Activated gamma-delta T cell (primary cell): ENCODE measurements around the gene CERS3.

Experiments used
- DNase-seq: peaks from one replicate; lab custom pipeline; 2025; lab: John Stamatoyannopoulos, UW

The CERS3 gene

DNA sequence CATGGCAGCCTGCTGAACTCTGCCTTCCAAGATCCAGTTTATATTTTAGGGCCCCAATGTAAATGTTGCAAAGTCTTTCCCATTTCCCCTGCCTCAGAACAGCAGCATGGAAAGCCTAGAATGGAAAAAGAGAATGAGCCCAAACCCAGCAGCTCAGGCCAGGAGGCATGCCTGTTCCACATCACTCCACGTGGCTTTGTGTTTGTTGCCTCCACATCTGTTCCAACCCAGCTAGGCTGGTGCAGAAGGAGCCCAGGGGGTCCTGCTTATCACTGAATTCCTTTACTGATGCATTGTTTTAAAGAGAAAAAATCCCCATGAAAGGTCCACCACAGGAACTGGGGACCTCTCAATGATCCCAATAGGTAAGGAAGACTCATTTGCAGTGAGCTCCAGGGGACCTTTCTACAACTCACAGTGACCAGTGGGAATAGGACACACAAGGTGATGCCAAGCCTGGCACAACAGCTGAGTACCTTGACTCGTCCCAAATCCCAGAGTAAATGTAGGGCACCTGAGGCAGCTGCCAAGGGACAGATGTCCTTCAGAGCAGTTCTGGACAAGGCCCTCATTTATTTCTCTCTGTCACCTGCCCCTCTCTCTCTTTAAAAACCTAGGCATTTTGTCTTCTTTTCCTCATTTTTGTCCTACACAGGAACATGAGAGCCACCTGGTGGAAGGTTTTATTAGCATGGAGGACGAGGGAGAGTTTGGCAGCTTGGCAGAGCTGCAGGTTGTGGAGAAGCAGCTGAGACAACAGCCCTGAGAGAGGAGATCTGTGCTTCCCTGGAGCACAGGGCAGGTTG lies 145.2 kb downstream of the CERS3 start:
- no peak for DNase-seq

DNA sequence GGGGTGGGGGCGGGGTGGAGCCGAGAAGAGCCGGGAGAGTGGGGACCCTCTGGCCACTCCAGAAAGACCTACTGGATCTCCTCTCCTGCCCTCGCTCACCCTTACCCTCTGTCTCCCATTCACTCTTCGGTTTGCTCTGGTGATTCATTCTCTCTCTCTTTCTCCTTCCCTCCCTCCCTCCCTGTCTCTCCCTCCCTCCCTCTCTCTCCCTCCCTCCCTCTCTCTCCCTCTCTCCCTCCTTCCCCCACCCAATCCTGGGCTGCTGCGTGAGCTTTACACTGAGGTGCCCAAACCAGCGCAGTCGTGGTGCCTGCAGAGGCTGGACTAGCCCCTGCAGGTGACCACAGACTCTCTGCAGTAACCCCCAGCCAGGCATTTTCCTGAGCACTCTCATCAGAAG lies 154.8 kb downstream of the CERS3 start:
- no peak for DNase-seq

DNA sequence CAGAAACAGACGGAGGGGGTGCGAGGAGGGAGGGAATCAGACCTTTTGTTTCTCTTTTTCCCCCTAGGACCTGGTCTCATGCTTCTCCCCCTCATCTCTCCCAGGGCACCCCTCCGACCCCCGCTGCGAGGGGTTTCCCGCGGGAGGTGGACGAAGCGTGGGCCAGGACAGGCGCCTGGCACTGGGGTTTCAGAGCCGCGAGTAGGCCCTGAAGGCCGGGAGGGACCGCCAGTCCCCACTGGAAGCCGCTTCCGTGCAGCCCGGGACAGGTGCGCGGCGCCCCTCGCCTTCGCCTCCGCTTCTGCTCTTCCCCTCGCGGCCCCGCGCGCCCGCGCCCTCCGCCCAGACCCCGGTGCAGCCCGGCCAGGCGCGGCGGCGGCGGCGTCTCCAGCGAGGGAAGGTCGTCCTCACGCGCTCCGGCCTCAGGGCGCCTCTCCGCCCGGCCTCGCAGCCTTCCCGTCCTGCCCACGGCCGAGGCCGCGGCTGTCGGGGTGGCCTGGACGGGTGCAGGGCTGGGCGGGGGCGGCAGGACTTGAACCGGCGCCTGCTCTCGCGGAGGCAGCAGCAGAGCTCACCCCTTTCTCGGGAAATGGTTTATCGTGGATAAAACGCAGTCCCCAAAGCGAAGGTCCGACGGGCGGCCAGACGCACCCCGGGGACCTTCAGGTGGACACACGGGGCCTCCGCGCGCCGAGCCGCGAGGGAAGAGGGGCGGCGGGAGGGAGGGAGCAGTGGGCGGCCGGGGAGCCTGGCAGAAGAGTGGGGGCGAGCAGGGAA lies 155.4 kb downstream of the CERS3 start:
- DNase-seq: no peak

DNA sequence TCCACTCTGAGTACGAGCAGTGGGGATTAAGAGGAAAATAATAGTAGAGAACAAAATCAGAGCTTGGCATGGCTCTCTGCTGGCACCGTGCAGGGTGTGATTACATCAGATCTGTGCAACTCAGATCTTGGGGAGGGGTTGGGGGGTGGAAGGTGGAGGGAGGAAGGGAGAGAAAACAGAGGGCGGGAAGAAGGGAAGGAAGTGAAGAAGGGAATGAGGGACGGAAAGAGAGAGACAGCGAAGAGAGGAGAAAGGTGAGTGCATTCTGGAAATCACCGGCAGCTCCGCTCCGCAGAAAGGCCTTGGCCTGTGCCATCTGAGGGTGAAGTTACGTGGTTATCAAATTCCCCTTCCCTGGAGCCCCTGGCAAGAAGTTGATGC lies 156.0 kb downstream of the CERS3 start:
- no peak for DNase-seq

DNA sequence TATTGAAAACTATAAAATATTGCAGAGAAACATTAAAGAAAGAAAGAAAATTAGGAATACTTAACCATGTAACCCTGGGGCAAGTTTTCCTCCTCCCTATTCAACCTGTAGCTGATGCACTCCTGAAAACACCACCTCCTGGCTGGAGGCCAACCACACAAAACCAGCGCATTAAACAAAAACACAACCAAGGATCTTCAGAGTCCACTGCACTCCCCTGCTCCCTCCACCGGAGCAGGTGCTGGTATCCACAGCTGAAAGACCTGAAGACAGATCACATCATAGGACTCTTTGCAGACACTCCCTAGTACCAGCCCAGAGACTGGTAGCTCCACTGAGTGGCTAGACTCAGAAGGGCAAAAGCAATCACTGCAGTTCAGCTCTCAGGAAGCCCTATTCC lies 173.4 kb downstream of the CERS3 start:
- no peak for DNase-seq

DNA sequence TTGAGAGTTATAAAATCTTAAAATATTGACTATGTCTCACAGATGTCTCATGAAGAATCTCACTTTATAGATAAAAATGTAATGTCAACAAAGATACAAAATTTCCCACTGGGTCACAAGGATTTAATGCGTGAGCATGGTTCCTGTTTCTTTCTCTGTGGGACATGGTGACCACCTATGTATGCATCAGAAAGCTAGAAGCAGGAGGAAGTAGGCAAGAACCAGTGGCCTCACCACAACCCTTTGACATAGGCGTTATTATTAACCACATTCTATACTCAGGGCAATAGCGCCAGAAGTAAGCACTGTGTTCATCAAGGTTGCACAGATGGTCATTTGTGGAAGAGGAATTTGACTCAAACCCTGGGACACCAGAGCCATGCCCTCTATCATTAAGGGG lies 175.3 kb downstream of the CERS3 start:
- DNase-seq: no peak

DNA sequence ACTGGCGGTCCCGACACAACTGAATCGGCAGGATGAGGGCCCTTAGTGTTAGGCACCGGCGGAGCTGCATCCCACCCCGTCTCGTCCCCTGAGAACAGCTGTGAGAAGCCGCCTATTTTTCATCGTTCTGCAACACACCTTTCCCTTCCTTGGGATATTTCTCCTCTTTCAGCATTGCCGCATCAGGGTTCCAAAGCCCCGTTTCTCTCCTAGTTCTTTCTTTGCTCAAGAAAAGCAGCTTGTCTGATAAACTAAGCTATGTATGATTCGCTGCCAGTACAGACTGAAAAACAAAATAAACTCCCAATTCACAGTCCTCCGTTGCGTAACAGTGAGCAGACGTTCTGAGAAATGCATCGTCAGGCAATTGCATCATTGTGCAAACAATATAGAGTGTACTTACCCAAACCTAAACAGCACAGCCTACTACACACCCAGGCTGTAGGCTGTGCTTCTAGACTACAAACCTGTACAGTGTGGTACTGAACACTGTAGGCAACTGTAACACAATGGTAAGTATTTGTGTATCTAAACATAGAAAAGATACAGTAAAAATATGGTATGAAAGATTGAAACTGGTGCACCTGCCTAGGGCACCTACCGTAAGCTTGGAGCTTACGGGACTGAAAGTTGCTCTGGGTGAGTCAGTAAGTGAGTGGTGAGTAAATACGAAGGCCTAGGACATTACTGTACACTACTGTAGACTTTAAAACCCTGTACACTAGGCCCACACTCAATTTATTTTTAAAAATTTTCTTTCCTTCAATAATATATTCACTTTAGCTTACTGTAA lies 178.1 kb downstream of the CERS3 start:
- DNase-seq: no peak
